GM12878 (cell line): ENCODE data around the gene GAREM1. TPM values are rescaled to one million over a fixed set of nuclear protein-coding genes. Genes with fewer than 3 reads are reported as not detected.

Source experiments
- polyA plus RNA-seq, 11 experiments: library from polyadenylated mRNA; depleted of rRNA in 4 of 11; unstranded in 6 of 11; stranded (reverse) in 5 of 11; fragments of >200 nt; fragmentation: Nextera tagmentation in 4 of 11; fragmentation: Illumina TruSeq in 1 of 11; extraction: Ambion mirVana in 4 of 11; extraction: Trizol in 1 of 11; gene quantifications; 1 replicate in 1 of 11; 2 replicates in 10 of 11; pipeline versions ENCODE4 v1.2.1 to v1.2.3, GENCODE V29; 2011 to 2016; ENCODE audit warnings: inconsistent platforms in 2 of 11, missing spikeins in 2 of 11, low read depth in 1 of 11
- small RNA-seq: library from RNA; depleted of rRNA; stranded (forward); fragments of <200 nt; gene quantifications from one replicate; pipeline ENCODE3, GENCODE V24; 2014
- total RNA-seq, 4 experiments: library from RNA; depleted of rRNA in 3 of 4; stranded (reverse); fragments of >200 nt in 3 of 4; fragmentation: Illumina TruSeq in 1 of 4; extraction: Trizol in 1 of 4; gene quantifications; 2 replicates each; pipeline versions ENCODE4 v1.2.1 to v1.2.3, GENCODE V29; 2013 to 2021

GAREM1 gene
- total and polyA plus RNA-seq, 10 of the 15 experiments (the other 5 are each of a cell fraction or from before 2014, with no cell fraction given), result 0.05 to 0.29 (median 0.05) TPM; not detected in 7

Small RNAs within 50 kb of the gene (small RNA-seq; reads per million reads assigned to genes)
- gene RF00019, result not detected
